GM21825 (cell line): ENCODE data around the gene REEP3.
"Not testable (repeated sequence)": the region's sequence is repeated elsewhere in the genome, so short reads cannot be mapped to it uniquely, and the experiment has no call there.

ENCODE experiments used
- ATAC-seq: cut with Tn5 transposase; IDR thresholded peaks from one replicate; pipeline ENCODE4 v1.9.1; 2021; ENCODE audit warnings: mild to moderate bottlenecking, moderate library complexity; ENCODE audit not compliant: unreplicated experiment

Gene REEP3

DNA sequence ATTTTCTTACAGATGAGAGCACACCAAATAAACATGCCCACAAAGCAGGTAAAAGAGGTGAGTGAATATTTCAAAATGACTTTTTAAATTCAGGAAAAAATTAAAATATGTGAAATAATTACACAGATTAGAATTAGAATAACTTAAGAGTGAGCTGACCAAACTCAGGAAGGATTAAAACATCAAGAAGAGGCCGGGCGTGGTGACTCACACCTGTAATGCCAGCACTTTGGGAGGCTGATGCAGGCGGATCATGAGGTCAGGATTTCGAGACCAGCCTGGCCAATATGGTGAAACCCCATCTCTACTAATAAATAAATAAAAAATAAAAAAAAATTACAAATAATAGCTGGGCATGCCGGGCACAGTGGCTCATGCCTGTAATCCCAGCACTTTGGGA lies 140.1 kb downstream of the REEP3 start:
- ATAC-seq = no peak

DNA sequence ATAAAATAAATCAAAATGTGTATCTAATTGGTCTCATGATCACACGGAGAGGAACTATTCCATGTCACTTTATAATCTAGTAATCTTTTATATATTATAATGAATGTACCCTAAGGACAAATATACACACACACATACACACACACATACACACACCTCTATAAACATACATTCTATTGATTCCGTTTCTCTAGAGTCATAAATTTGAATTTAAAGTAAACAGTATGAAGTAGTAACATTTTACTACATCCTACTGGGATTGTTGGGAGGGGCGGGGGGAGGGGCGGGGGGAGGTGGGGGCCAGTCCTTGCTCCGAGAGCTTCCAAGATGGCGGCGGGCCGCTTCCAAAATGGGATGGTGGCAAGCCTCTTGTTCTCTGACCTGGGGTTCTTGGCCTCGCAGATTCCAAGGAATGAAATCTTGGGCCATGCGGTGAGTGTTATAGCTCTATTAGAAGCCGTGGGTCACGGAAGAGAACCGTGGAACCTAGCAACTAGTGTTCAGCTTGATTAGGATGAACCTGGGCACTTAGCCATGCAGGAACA lies 143.2 kb downstream of the REEP3 start:
- ATAC-seq = no peak

DNA sequence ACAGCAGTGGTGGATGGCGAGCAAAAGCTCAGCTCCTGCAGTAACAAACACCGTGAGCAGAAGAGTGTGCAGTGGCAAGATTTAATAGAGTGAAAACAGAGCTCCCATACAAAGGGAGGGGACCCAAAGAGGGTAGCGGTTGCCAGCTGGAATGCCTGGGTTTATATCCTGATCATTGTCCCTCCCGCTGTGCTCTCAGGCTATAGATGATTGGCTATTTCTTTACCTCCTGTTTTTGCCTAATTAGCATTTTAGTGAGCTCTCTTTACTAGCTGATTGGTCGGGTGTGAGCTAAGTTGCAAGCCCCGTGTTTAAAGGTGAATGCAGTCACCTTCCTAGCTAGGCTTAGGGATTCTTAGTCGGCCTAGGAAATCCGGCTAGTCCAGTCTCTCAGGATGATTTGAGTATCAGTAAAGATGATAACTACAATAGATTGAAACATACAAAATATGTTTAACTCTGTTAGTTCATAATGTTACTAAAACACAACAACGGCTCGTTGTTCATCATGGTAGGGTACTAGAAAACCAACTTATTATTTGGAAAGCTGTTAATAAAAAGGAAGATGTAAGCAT lies 143.9 kb downstream of the REEP3 start:
- ATAC-seq = not testable (repeated sequence)

DNA sequence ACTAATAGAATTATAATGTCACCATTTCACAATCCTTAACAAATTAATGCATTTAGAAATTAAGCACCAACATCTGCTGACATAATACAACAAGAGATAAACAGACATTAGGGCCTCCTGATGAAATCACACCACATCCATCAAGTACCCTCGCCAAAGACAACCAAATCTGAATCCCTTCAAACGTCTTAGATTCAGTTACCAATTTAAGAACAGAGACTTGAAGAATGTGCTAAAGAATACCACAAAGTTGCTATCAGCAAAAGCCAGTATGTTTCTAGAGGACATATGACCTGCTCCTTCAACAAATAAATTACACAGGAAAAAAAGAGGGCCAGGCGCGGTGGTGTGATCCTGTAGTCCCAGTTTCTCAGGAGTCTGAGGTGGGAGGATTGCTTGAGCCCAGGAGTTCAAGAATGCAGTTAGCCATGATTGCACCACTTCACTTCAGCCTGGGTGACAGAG lies 144.5 kb downstream of the REEP3 start:
- no peak for ATAC-seq

DNA sequence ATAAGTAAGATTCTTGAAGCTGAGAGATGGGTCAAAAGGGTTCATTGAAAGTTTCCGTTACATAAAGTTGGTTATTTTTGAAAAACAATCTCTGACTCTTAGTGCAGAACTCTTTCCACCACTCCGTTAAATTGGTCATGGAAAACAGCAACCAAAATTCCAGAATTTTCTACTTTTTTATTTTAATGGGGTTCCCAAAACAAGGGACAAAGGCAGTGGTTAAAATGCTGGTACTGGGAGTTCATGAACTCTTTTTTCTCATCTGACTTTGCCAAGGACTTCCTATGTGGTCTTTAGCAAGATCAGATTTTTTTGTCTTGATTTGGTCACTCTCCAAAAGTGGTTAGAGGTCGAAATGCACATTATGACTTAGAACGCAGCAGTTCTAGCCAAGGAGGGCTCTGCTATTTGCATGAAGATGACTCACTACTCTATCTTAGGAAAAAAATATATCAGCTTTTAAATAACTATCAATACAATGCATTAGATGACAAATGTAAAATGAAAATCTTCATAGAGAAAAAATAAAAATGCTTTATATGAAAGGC lies 145.7 kb downstream of the REEP3 start:
- ATAC-seq = peak; percentile 61

DNA sequence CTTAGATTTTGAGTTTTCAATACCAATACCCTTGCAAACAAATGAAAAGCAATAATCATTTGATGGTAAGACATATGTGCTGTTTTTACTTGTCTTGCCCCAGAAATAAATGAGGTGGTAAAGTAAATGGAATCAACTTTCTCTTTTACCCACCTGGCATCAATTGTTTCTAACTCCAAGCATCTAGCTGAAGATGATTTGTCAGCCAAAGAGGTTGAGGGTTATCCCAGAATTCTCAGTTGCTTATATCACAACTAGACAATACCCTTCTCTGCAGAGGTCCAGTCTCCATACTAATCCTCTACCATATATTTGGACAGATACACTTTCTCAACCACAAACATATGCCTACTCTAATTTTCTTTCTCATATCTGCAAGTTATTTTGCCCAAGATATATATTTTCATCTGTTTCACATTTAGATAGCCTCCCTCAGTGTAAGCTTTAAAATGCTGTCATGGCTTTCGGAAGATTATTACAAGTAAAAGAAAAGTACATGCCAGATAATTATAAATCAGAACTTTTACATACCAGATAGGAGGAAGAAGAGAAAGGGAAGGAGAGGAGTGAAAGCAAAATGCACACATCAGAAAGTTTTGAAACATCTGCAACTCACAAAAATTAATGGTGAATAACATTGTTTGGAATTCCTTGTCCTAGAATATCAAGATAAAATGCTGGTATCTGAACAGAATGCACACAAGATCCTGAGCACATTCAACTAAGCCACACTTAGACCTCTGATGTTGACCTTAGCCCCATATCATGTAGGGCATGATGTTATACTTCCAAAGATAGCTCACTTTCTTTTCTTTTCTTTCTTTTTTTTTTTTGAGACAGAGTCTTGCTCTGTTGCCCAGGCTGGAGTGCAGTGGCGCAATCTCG lies 146.6 kb downstream of the REEP3 start:
- ATAC-seq = no peak

DNA sequence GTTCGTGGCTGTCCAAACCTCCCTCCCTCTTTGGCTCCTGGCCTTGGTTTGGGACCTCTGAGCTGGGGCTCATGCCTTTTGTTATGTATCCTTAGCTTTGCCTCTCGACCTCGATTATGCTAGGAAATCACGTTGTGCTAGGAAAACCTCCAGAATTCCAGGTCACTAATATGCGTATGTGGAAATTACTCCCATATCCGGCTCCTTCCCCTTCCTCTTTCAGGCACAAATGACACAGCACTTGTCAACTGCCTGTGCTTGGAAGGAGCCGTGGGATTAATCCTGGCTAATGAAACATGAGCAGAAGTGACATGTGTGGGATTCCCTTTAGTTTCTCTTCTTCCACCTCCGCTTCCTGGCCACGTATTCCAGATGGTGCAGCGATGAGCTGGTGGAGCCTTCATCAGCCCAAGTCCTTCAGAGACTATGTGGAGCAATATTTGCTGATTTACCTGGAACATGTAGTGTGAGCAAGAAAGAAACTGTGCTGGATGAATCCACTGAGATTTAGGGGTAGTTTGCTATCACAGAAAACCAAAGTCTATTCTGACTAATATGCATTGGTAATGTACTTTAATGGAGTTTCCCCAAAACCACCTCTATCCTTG lies 149.2 kb downstream of the REEP3 start:
- ATAC-seq = no peak

DNA sequence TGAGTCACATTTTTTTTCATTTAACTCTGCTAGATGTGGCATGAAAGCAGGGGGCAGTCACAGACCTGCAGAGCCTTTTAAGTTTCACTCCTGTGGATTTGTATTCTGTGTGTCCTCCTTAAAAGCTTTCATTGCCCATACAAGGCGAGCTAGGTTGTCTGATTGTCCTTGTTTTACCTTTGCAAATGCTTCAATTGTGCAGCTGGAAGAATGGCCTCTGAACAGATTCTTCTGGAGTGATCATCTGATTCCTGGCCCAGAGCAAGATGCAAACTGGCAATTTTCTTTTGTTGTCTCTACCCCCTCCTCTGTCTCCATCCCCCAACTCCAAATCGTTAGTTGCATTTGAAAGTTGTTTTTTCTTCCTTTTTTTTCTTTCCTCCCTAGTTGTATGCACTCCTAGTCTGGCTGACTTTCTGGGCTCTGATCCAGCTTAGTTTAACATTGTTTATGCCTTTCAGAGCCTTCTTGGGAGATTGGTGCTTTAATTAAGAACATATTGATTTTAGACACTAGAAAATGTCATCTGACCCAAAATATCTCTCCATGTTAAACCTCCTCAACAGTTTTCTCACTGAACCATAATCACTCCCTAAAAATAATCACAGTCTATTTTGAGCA lies 150.2 kb downstream of the REEP3 start:
- ATAC-seq = no peak

DNA sequence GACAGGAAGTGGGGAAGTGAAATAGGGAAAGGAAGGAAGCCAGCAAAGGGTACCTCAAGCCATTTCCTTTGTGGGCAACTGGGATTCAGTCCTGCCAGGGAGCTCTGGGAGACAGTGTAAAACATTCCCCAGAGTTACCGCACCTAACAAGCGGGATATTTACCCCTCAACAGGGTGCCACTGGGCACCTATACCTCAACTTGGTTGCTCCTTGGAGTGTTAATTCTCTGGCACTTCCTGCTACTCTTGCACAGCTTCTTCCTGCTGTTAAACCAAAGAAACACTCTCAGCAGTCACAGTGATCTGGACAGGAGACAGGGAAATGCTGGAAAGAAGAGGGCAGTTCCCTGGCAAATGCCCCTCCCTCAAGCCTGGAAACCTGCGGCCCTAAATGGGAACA lies 151.3 kb downstream of the REEP3 start:
- ATAC-seq = no peak

DNA sequence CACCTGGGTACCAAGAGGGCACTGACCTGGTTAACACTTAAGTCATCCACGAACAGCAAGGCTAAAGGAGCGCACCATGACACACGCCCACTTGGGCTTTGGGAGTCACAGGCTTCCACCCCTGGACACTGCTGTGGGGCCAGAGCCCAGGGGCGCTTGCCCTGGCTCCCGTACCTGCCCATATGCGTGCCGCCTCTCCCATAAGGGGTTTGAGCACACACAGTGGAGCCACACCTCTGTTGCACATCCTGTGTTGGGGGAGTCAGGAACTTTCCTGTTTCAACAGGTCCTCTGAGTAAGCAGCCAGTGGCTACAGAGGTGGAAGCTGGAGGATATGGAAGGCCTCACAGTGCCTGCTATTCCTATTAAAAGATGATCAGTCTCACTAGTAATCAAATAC lies 152.0 kb downstream of the REEP3 start:
- ATAC-seq = no peak

DNA sequence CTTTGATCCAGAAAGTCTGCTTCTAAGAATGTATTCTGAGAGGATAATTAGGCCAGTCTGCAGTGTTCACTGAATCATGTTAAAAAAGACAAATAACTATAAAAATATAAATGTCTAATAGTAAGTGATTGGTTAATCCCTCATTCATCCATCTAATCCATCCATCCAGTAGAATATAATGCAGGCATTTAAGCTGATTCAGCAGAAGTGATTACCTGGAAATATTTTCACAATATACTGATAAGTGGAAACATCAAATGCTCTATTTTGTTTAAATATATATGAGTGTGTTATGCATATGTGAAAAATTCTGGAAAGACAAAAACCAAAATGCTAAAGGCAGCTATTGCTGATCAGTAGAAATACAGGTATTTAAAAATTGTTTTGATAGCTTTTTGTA lies 152.6 kb downstream of the REEP3 start:
- ATAC-seq = no peak
